GM12891 (cell line): ENCODE data around the gene CINP.

Experiments used
- DNase-seq: peaks from one replicate; pipeline ENCODE4 v3.0.0; 2011; ENCODE audit warnings: low spot score; ENCODE audit not compliant: insufficient read length
- FAIRE-seq: peaks from 2 replicates; lab custom pipeline; 2011; peaks lifted over from hg19 to GRCh38; lab: Jason Lieb, UNC
- PAX5 ChIP-seq: IDR thresholded peaks from 2 replicates; pipeline ENCODE4 v1.6.1; 2011; ENCODE audit warnings: low read length, moderate library complexity, mild to moderate bottlenecking; ENCODE audit not compliant: insufficient read depth, severe bottlenecking
- POLR2A ChIP-seq: IDR thresholded peaks from 2 replicates; pipeline ENCODE4 v1.6.1; 2011; ENCODE audit warnings: low read depth, low read length, control low read depth
- POLR2AphosphoS5 ChIP-seq: IDR thresholded peaks from 2 replicates; pipeline ENCODE4 v1.6.1; 2011; ENCODE audit warnings: low read depth, low read length, control low read depth
- POU2F2 ChIP-seq: IDR thresholded peaks from 2 replicates; pipeline ENCODE4 v1.6.1; 2011; ENCODE audit warnings: low read depth, mild to moderate bottlenecking, control low read depth, low read length, moderate library complexity
- SPI1 ChIP-seq: IDR thresholded peaks from 2 replicates; pipeline ENCODE4 v1.6.1; 2011; ENCODE audit warnings: low read depth, low read length, control low read depth
- TAF1 ChIP-seq: IDR thresholded peaks from 2 replicates; pipeline ENCODE4 v1.6.1; 2011; ENCODE audit warnings: low read depth, low read length, control low read depth

Gene CINP

GRCh38 chr14:102325791-102326345, 36.8 kb downstream of the CINP start:
- DNase-seq (no peak), FAIRE-seq (no peak)
- no peak for TF ChIP-seq POLR2AphosphoS5
- TF ChIP-seq SPI1: no peak

- TF ChIP-seq SPI1: no peak
- no peak for TF ChIP-seq POLR2AphosphoS5
- TF ChIP-seq PAX5: no peak
- no peak for TF ChIP-seq POLR2A
- no peak for TF ChIP-seq POU2F2
- no peak for DNase-seq
- peak; percentile 72 for FAIRE-seq
Observed at GRCh38 chr14:102323102-102323501, 39.6 kb downstream of the CINP start.

GRCh38 chr14:102321456-102322422, 41.0 kb downstream of the CINP start:
- TF ChIP-seq POU2F2 (no peak), SPI1 (no peak), POLR2A (no peak), PAX5 (no peak)
- FAIRE-seq (no peak), DNase-seq (no peak)

GRCh38 chr14:102320671-102321455, 41.8 kb downstream of the CINP start:
- no peak for TF ChIP-seq POLR2A
- TF ChIP-seq POU2F2: no peak
- no peak for TF ChIP-seq SPI1
- TF ChIP-seq POLR2AphosphoS5: no peak
- TF ChIP-seq PAX5: no peak
- no peak for TF ChIP-seq TAF1
- FAIRE-seq: no peak
- DNase-seq: no peak

- FAIRE-seq (peak; percentile 41), DNase-seq (no peak)
- no peak for TF ChIP-seq POU2F2
- no peak for TF ChIP-seq POLR2AphosphoS5
- no peak for TF ChIP-seq TAF1
- TF ChIP-seq PAX5: no peak
- no peak for TF ChIP-seq POLR2A
- TF ChIP-seq SPI1: no peak
Observed at GRCh38 chr14:102320033-102320660, 42.5 kb downstream of the CINP start.

GRCh38 chr14:102319351-102320032, 43.2 kb downstream of the CINP start, which contains the start of gene ZNF839:
ZNF839 (plus strand) TSS chr14:102319746; CDS start chr14:102319766, 20 bp downstream.
- TF ChIP-seq SPI1: no peak
- TF ChIP-seq PAX5: peak; percentile 17
- peak; percentile 90 for FAIRE-seq
- DNase-seq: peak; percentile 90

GRCh38 chr14:102318781-102319276, 43.9 kb downstream of the CINP start:
- peak; percentile 5 for FAIRE-seq
- no peak for DNase-seq
- TF ChIP-seq POU2F2 (no peak), SPI1 (no peak), POLR2AphosphoS5 (no peak), PAX5 (no peak), POLR2A (no peak), TAF1 (no peak)

GRCh38 chr14:102317564-102318248, 45.0 kb downstream of the CINP start:
- TF ChIP-seq POLR2AphosphoS5 (no peak), TAF1 (0 out of 2 replicates have a peak, but pooled peaks have one; percentile 22)
- FAIRE-seq: no peak
- DNase-seq: no peak
